T-cell (primary cell): ENCODE measurements around the gene DIP2C. TPM values are rescaled to one million over a fixed set of nuclear protein-coding genes. Genes with fewer than 3 reads are reported as not detected.

Source experiments
- ATAC-seq, 4 experiments: fragments of 200-7000 bp in 3 of 4; fragments of 150-1000 bp in 1 of 4; cut with Tn5 transposase; replicated peaks in 1 of 4; 1 replicate in 3 of 4; 2 replicates in 1 of 4; pipeline ENCODE4 v1.10.0; 2021; ENCODE audit warnings: moderate library complexity in 3 of 4, mild to moderate bottlenecking in 2 of 4, moderate number of reproducible peaks in 1 of 4
- CTCF ChIA-PET, 2 donors: fragments of 300-600 bp; sonication (Branson Sonifier 250); formaldehyde crosslinking; loops; one replicate each; lab custom pipeline; 2022; ENCODE audit warnings: antibody characterized with exemption in 2 of 2; lab: Charles Lee
- POLR2A ChIA-PET, 2 donors: fragments of 300-600 bp; sonication (Branson Sonifier 250); formaldehyde crosslinking; loops; one replicate each; lab custom pipeline; 2022; ENCODE audit warnings: antibody characterized with exemption in 2 of 2; lab: Charles Lee
- DNase-seq, 35 experiments: peaks; one replicate each; pipeline versions ENCODE4 v3.0.0 to v3.0.0-alpha.2; 2013 to 2023
- H3K27ac ChIP-seq: one replicate; pipeline ENCODE4 v1.5.1; 2013; ENCODE audit warnings: low read length
- H3K27me3 ChIP-seq, 2 experiments: replicated peaks in 1 of 2; 1 replicate in 1 of 2; 2 replicates in 1 of 2; pipeline versions ENCODE4 v1.6.1 to v1.7.0; 2013; ENCODE audit warnings: low read length in 1 of 2, mixed read lengths in 1 of 2; ENCODE audit not compliant: control insufficient read depth in 2 of 2, insufficient read depth in 2 of 2; ENCODE audit errors: extremely low read depth in 1 of 2
- H3K36me3 ChIP-seq, 2 donors: 1 replicate in 1 of 2; 2 replicates in 1 of 2; pipeline versions ENCODE4 v1.6.1 to v1.7.0; 2013; ENCODE audit warnings: low read length in 1 of 2; ENCODE audit not compliant: control insufficient read depth in 2 of 2, insufficient read depth in 1 of 2; ENCODE audit errors: extremely low read depth in 1 of 2
- H3K4me1 ChIP-seq, 2 experiments: 1 replicate in 1 of 2; 2 replicates in 1 of 2; pipeline versions ENCODE4 v1.6.1 to v1.7.0; 2013; ENCODE audit warnings: low read length in 2 of 2, mixed read lengths in 1 of 2; ENCODE audit not compliant: insufficient read depth in 2 of 2, control insufficient read depth in 1 of 2; ENCODE audit errors: extremely low read depth in 1 of 2
- H3K4me3 ChIP-seq, 2 donors: 1 replicate in 1 of 2; 2 replicates in 1 of 2; pipeline versions ENCODE4 v1.5.1 to v1.7.0; 2013; ENCODE audit warnings: mild to moderate bottlenecking in 2 of 2, low read length in 1 of 2, moderate library complexity in 1 of 2; ENCODE audit not compliant: control insufficient read depth in 1 of 2; ENCODE audit errors: extremely low read depth in 1 of 2
- H3K9me3 ChIP-seq: 2 replicates; pipeline ENCODE4 v1.7.0; 2013
- H3K27ac Mint-ChIP-seq, 2 donors: one replicate each; pipeline ENCODE4 v1.8.0; 2020 to 2021; ENCODE audit warnings: mild to moderate bottlenecking in 2 of 2, mixed read lengths in 2 of 2
- H3K27me3 Mint-ChIP-seq, 2 donors: one replicate each; pipeline ENCODE4 v1.8.0; 2021 to 2022; ENCODE audit warnings: mixed read lengths in 2 of 2
- H3K36me3 Mint-ChIP-seq: one replicate; pipeline ENCODE4 v1.8.0; 2021; ENCODE audit warnings: mixed read lengths
- H3K4me1 Mint-ChIP-seq, 3 donors: one replicate each; pipeline ENCODE4 v1.8.0; 2020 to 2022; ENCODE audit warnings: mixed read lengths in 3 of 3, mild to moderate bottlenecking in 1 of 3
- H3K4me3 Mint-ChIP-seq, 3 donors: one replicate each; pipeline ENCODE4 v1.8.0; 2020 to 2022; ENCODE audit warnings: mild to moderate bottlenecking in 3 of 3, mixed read lengths in 3 of 3, moderate library complexity in 3 of 3
- H3K9me3 Mint-ChIP-seq, 3 donors: one replicate each; pipeline ENCODE4 v1.8.0; 2020 to 2022; ENCODE audit warnings: mixed read lengths in 3 of 3
- WGBS: methylation state at CpG from one replicate; pipeline ENCODE4 v1.1.5; 2013; ENCODE audit warnings: missing lambda C conversion rate; ENCODE audit not compliant: insufficient coverage; 5-methylcytosine and 5-hydroxymethylcytosine counted together
- total RNA-seq, 35 experiments: library from RNA in 6 of 35; stranded (reverse) in 6 of 35; fragments of 120-200 nt in 1 of 35; gene quantifications; one replicate each; pipeline versions ENCODE4 v1.2.1 to v1.2.4 and lab custom pipeline; 2013 to 2026

The DIP2C gene
- total RNA-seq, 5 donors from 2014 or later (not counting 1 experiment from before 2014, with no cell fraction given): 2.7 to 7.4 (median 4.5) TPM

DNA sequence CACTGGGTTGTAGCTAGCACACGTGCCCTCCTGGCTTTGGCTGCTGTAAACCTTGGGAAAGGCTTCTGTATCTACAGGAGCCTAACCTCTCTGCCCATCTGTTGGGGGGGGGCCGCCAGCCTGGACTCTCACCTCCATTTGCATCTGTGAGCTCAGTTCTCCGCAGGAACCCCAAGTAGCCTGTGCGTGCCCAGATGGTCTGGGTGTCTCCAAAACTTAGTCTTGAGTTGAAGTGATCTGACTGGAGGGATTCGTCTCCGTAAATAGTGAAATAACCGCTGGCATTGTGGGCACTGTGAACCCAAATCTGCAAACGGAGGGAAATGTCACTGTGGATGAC, 406.4 kb downstream of the DIP2C start:
- Histone ChIP-seq H3K9me3 (no peaks in the 10 kb centered on the region), H3K4me3 (no peak overlapping the region), H3K27ac (no peak overlapping the region), H3K27me3 (no peaks in the 10 kb centered on the region), H3K36me3 (peaks cover 0 to 7% of the 10 kb centered on the region in 2 donors), H3K4me1 (no peaks in the 10 kb centered on the region)
- ChIA-PET POLR2A (no interaction called here), CTCF (interaction anchor here in 1 of 2 donors (0.6 kb wide), 1 partner anchor 12 kb away, joined by 3 read pairs; no protein-coding TSS in a partner anchor)
- H3K36me3 Mint-ChIP-seq: peaks cover 45% of the 10 kb centered on the region
- no peak overlapping the region for H3K4me3 Mint-ChIP-seq
- DNase-seq (no peak), ATAC-seq (no peak)
- H3K9me3 Mint-ChIP-seq: no peaks in the 10 kb centered on the region
- no peak overlapping the region for H3K27ac Mint-ChIP-seq
- no peaks in the 10 kb centered on the region for H3K27me3 Mint-ChIP-seq
- 97% methylated on average over 4 of the region's 8 CpGs for WGBS
- peaks cover 0 to 11% (median 9%) of the 10 kb centered on the region in 3 donors for H3K4me1 Mint-ChIP-seq

- Histone ChIP-seq H3K4me1 (no peaks in the 10 kb centered on the region), H3K4me3 (no peak overlapping the region), H3K9me3 (no peaks in the 10 kb centered on the region), H3K27me3 (no peaks in the 10 kb centered on the region), H3K27ac (no peak overlapping the region), H3K36me3 (peaks cover 2 to 7% of the 10 kb centered on the region in 2 donors)
- no peak for ATAC-seq
- 71% methylated on average over 6 of the region's 7 CpGs for WGBS
- Mint-ChIP-seq H3K4me1 (peaks cover 0 to 11% (median 9%) of the 10 kb centered on the region in 3 donors), H3K27ac (no peak overlapping the region), H3K9me3 (no peaks in the 10 kb centered on the region), H3K27me3 (no peaks in the 10 kb centered on the region), H3K36me3 (peaks cover 42% of the 10 kb centered on the region), H3K4me3 (no peak overlapping the region)
- ChIA-PET POLR2A (no interaction called here), CTCF (no interaction called here)
- DNase-seq: no peak
These were observed 407.0 kb downstream of the DIP2C start for GRCh38 chr10:282294-283139.

GRCh38 chr10:279655-280054, 409.8 kb downstream of the DIP2C start:
- no peak overlapping the region for H3K27ac Mint-ChIP-seq

GRCh38 chr10:279232-279631, 410.2 kb downstream of the DIP2C start:
- peaks cover 0 to 9% (median 6%) of the 10 kb centered on the region in 3 donors for H3K4me1 Mint-ChIP-seq
- H3K27ac ChIP-seq: no peak overlapping the region
- POLR2A ChIA-PET: no interaction called here
- ATAC-seq: no peak
- H3K4me3 ChIP-seq: no peak overlapping the region
- WGBS: 87% methylated on average over 9 of the region's 9 CpGs
- H3K36me3 ChIP-seq: peaks cover 0 to 2% of the 10 kb centered on the region in 2 donors
- DNase-seq: no peak
- H3K27me3 Mint-ChIP-seq: no peaks in the 10 kb centered on the region
- no peaks in the 10 kb centered on the region for H3K4me1 ChIP-seq
- no peaks in the 10 kb centered on the region for H3K9me3 ChIP-seq
- CTCF ChIA-PET: no interaction called here
- H3K36me3 Mint-ChIP-seq: peaks cover 37% of the 10 kb centered on the region
- H3K9me3 Mint-ChIP-seq: no peaks in the 10 kb centered on the region
- no peak overlapping the region for H3K4me3 Mint-ChIP-seq
- H3K27ac Mint-ChIP-seq: no peak overlapping the region
- H3K27me3 ChIP-seq: no peaks in the 10 kb centered on the region

More at GRCh38 chr10:279655-280054, 409.8 kb downstream of the DIP2C start:
- Histone ChIP-seq H3K27ac (no peak overlapping the region), H3K9me3 (no peaks in the 10 kb centered on the region), H3K27me3 (no peaks in the 10 kb centered on the region), H3K36me3 (peaks cover 0 to 2% of the 10 kb centered on the region in 2 donors), H3K4me1 (no peaks in the 10 kb centered on the region), H3K4me3 (no peak overlapping the region)
- DNase-seq (no peak), ATAC-seq (no peak)
- H3K4me1 Mint-ChIP-seq: peaks cover 0 to 11% (median 9%) of the 10 kb centered on the region in 3 donors
- no peak overlapping the region for H3K4me3 Mint-ChIP-seq
- CTCF ChIA-PET: no interaction called here
- 89% methylated on average over 10 of the region's 10 CpGs for WGBS
- POLR2A ChIA-PET: no interaction called here
- H3K9me3 Mint-ChIP-seq: no peaks in the 10 kb centered on the region
- H3K36me3 Mint-ChIP-seq: peaks cover 41% of the 10 kb centered on the region
- no peaks in the 10 kb centered on the region for H3K27me3 Mint-ChIP-seq

- no peak overlapping the region for H3K27ac ChIP-seq
- Mint-ChIP-seq H3K27ac (no peak overlapping the region), H3K27me3 (no peaks in the 10 kb centered on the region), H3K4me3 (no peak overlapping the region), H3K4me1 (peaks cover 0 to 3% (median 1%) of the 10 kb centered on the region in 3 donors), H3K9me3 (no peaks in the 10 kb centered on the region), H3K36me3 (peaks cover 32% of the 10 kb centered on the region)
- ChIA-PET CTCF (no interaction called here), POLR2A (no interaction called here)
- H3K4me3 ChIP-seq: no peak overlapping the region
- ATAC-seq: no peak
- 100% methylated on average over 3 of the region's 5 CpGs for WGBS
- no peak for DNase-seq
- H3K36me3 ChIP-seq: peaks cover 0 to 2% of the 10 kb centered on the region in 2 donors
- no peaks in the 10 kb centered on the region for H3K9me3 ChIP-seq
- no peaks in the 10 kb centered on the region for H3K4me1 ChIP-seq
- H3K27me3 ChIP-seq: no peaks in the 10 kb centered on the region
These were observed 410.8 kb downstream of the DIP2C start for GRCh38 chr10:278707-279106.

GRCh38 chr10:277963-278362, 411.5 kb downstream of the DIP2C start:
- no peaks in the 10 kb centered on the region for H3K27me3 Mint-ChIP-seq
- WGBS: 94% methylated on average over 18 of the region's 19 CpGs
- H3K27ac ChIP-seq: no peak overlapping the region
- H3K4me3 ChIP-seq: no peak overlapping the region
- ATAC-seq (no peak), DNase-seq (no peak)
- no peaks in the 10 kb centered on the region for H3K9me3 ChIP-seq
- CTCF ChIA-PET: no interaction called here
- no peak overlapping the region for H3K27ac Mint-ChIP-seq
- no peaks in the 10 kb centered on the region for H3K9me3 Mint-ChIP-seq
- H3K36me3 ChIP-seq: peaks cover 2% of the 10 kb centered on the region in 2 donors
- no peaks in the 10 kb centered on the region for H3K27me3 ChIP-seq
- no peaks in the 10 kb centered on the region for H3K4me1 ChIP-seq
- POLR2A ChIA-PET: no interaction called here
- peaks cover 28% of the 10 kb centered on the region for H3K36me3 Mint-ChIP-seq
- no peak overlapping the region for H3K4me3 Mint-ChIP-seq
- H3K4me1 Mint-ChIP-seq: no peaks in the 10 kb centered on the region
